Superior temporal gyrus (tissue), 1 donor: Measurements from ENCODE around the gene CWH43.
"Not testable (repeated sequence)": the region's sequence is repeated elsewhere in the genome, so short reads cannot be mapped to it uniquely, and the experiment has no call there.

ENCODE experiments used
- DNase-seq: peaks from one replicate; pipeline ENCODE4 v3.0.0-alpha.2; 2016; ENCODE audit errors: extremely low spot score

The CWH43 gene

GRCh38 chr4:49097071-49097470, 111.0 kb downstream of the CWH43 start:
- not testable (repeated sequence) for DNase-seq

- DNase-seq, result not testable (repeated sequence)
Measured at GRCh38 chr4:49097505-49097904, 111.4 kb downstream of the CWH43 start.

- not testable (repeated sequence) for DNase-seq
Measured at GRCh38 chr4:49098034-49098759, 112.1 kb downstream of the CWH43 start.

- DNase-seq, result peak; percentile 6
Measured at GRCh38 chr4:49099831-49100444, 113.9 kb downstream of the CWH43 start.

- DNase-seq, result not testable (repeated sequence)
Measured at GRCh38 chr4:49102344-49102898, 116.3 kb downstream of the CWH43 start.

- not testable (repeated sequence) for DNase-seq
Measured at GRCh38 chr4:49103436-49104136, 117.5 kb downstream of the CWH43 start.

- not testable (repeated sequence) for DNase-seq
Measured at GRCh38 chr4:49104231-49104930, 118.3 kb downstream of the CWH43 start.

- not testable (repeated sequence) for DNase-seq
Measured at GRCh38 chr4:49105248-49105904, 119.3 kb downstream of the CWH43 start.

- peak; percentile 61 for DNase-seq
Measured at GRCh38 chr4:49107262-49107661, 121.2 kb downstream of the CWH43 start.

GRCh38 chr4:49108183-49108978, 122.3 kb downstream of the CWH43 start:
- DNase-seq, result not testable (repeated sequence)

GRCh38 chr4:49109567-49110166, 123.6 kb downstream of the CWH43 start:
- DNase-seq, result not testable (repeated sequence)

GRCh38 chr4:49110579-49110978, 124.5 kb downstream of the CWH43 start:
- DNase-seq, result not testable (repeated sequence)
